Activated CD8-positive, alpha-beta memory T cell treated with anti-CD3 and anti-CD28 coated beads, Interleukin-2, amount 50 U/mL, for 1 hour (primary cell): ENCODE results near the gene GLI1.
A peak's percentile ranks its signal among the peaks of the same experiment; 100 is the strongest.
"Not testable (repeated sequence)": the region's sequence is repeated elsewhere in the genome, so short reads cannot be mapped to it uniquely, and the experiment has no call there.

Experiments used
- DNase-seq: peaks from one replicate; pipeline ENCODE4 v3.0.0-alpha.2; 2020; ENCODE audit errors: extremely low read depth

The GLI1 gene

GRCh38 chr12:57441846-57442427 lies 17.6 kb upstream of the GLI1 start:
- no peak for DNase-seq

GRCh38 chr12:57444337-57444736 lies 15.2 kb upstream of the GLI1 start:
- DNase-seq = not testable (repeated sequence)

GRCh38 chr12:57444744-57445143 lies 14.8 kb upstream of the GLI1 start:
- DNase-seq = no peak

GRCh38 chr12:57446292-57446960 lies 13.2 kb upstream of the GLI1 start:
- no peak for DNase-seq

GRCh38 chr12:57448669-57449068 lies 10.9 kb upstream of the GLI1 start:
- DNase-seq = no peak

- no peak for DNase-seq
Observed at GRCh38 chr12:57449375-57449774, 10.2 kb upstream of the GLI1 start.

GRCh38 chr12:57450057-57450456 lies 9.5 kb upstream of the GLI1 start:
- no peak for DNase-seq

- no peak for DNase-seq
Observed at GRCh38 chr12:57451233-57451778, 8.3 kb upstream of the GLI1 start.

GRCh38 chr12:57452181-57452936 lies 7.2 kb upstream of the GLI1 start:
- no peak for DNase-seq

GRCh38 chr12:57452937-57453509 lies 6.6 kb upstream of the GLI1 start:
- no peak for DNase-seq

GRCh38 chr12:57454213-57454565 lies 5.4 kb upstream of the GLI1 start:
- DNase-seq = no peak

GRCh38 chr12:57454566-57455373 lies 4.8 kb upstream of the GLI1 start, which contains the start of gene INHBE:
Gene INHBE (plus strand): TSS chr12:57455307. CDS start chr12:57455537, 230 bp downstream.
- DNase-seq = no peak

GRCh38 chr12:57455374-57456144 lies 4.0 kb upstream of the GLI1 start:
- DNase-seq = no peak

GRCh38 chr12:57456145-57456700 lies 3.4 kb upstream of the GLI1 start:
- DNase-seq = no peak

- DNase-seq = no peak
Observed at GRCh38 chr12:57456737-57457490, 2.7 kb upstream of the GLI1 start.

GRCh38 chr12:57458665-57459054 lies 925 bp upstream of the GLI1 start:
- no peak for DNase-seq

GRCh38 chr12:57459055-57459749 lies 383 bp upstream of the GLI1 start:
- peak; percentile 85 for DNase-seq

- no peak for DNase-seq
Observed at GRCh38 chr12:57460468-57460784, 841 bp downstream of the GLI1 start.

- DNase-seq = no peak
Observed at GRCh38 chr12:57460841-57461275, 1.3 kb downstream of the GLI1 start.
